HG03139 (cell line): ENCODE measurements around the gene SSBP4.

Source experiments
- ATAC-seq: cut with Tn5 transposase; IDR thresholded peaks from one replicate; pipeline ENCODE4 v1.9.1; 2021; ENCODE audit not compliant: unreplicated experiment

The SSBP4 gene

DNA sequence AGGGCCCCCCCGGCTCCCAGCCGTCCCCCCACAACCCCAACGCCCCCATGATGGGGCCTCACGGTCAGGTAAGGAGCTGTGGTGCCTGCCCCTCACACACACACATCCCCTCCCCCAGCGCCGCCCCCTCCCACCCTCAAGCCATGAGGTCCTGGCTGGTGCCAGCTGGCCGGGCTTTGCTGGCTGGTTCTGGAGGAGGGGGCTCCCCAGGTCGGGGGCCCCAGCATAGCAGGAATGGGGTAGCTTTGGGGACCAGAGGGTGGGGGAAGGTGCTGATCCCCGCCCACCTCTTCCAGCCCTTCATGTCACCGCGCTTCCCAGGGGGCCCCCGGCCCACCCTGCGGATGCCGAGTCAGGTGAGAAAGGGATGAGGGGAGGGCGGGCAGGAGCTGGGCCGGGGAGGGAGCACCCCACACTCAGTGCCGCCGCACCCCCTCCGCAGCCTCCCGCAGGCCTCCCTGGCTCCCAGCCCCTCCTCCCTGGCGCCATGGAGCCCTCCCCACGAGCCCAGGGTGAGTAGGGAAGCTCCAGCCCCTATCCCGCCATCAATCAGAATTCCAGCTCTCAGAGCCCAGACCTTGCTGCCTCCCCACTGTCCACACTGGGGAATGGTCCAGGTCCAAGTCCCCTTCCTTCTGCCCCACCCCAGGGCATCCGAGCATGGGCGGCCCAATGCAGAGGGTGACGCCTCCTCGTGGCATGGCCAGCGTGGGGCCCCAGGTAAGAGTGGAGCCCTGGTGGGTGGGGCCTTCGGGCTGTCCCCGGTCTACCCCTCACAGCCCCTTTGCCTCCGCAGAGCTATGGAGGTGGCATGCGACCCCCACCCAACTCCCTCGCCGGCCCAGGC lies 12.4 kb downstream of the SSBP4 start:
- no peak for ATAC-seq

DNA sequence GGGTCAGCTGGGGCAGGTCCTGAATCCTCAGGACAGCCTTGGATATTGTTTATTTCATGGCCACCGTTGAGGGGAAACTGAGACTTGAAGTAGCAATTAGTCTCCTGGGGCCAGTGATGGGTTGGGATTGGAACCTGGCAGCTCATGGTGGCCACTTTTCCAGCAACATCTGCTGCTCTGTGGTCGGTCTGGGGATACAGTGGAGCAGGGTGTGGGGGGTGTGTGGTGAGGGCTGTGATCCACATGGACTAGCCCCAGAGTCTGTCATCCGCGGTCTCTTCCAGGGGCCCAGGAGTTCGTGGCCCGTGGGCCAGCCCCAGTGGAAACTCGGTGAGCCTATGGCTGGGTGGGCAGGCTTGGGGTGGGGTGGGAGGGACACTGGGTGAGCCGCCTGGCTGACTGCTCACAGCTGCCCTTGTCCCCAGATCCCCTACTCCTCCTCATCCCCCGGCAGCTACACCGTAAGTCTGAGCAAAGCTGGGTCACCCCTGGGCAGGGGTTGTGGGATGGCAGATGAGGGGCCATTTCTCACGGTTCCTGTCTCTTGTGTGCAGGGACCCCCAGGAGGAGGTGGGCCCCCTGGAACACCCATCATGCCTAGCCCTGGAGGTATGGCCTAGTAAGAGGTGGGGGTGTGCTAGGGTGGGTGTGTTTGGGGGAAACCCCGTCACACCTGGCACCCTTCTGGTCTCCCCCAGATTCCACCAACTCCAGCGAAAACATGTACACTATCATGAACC lies 13.2 kb downstream of the SSBP4 start:
- ATAC-seq: no peak

DNA sequence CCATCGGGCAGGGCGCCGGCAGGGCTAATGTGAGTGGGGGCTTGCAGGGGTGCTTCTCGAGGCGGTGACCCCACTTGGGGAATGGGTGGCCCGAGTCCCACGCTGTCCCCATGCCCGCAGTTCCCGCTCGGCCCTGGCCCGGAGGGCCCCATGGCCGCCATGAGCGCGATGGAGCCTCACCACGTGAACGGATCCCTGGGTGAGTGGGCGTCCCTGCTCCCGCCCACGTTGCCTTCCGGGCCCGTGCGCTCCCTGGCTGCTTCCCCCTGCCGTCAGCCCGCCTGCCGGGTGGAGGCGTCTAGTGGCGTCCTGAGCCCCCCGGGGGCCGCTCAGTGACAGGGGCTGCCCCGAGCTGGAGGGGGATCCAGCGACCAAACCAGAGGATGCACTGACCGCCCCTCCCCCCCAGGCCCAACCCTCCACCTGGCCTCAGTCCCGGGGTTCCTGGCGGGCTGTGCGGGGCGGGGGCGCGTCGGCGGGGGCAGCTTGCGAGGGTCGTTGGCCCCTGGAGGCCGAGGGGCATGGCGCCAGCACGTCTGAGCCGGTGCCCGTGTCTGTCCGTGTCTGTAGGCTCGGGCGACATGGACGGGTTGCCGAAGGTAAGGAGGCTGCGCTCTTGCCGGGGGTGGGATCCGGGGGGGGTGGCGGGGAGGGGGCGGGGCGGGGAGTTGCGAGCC lies 14.0 kb downstream of the SSBP4 start:
- no peak for ATAC-seq

DNA sequence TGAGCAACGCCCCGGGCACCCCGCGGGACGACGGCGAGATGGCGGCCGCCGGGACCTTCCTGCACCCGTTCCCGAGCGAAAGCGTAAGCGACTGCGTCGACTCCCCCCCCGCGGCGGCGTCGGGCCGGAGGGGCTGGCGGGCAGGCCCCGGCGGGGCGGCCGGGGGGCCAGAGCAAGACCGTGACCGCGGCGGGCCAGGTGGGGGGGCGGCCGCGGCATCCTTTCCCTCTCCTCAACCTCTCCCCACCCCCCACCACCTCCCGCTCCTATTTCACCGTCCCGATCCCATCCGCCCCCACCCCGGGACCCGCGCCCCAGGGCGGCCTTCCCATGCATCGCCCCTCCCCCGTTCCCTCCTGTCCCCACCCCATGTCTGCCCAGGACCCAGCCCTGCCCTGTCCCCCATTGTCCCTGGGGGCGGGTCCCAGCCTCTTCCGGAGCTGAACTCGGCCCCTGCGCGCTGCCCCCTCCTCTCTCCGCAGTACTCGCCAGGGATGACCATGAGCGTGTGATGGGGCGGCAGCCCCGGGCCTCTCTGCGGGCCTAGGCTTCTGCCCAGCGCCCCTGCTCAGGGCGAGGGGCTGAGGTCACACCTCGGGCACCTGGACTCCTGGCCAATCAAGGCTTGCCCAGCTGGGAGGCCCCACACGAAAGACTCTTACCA lies 14.7 kb downstream of the SSBP4 start:
- no peak for ATAC-seq

DNA sequence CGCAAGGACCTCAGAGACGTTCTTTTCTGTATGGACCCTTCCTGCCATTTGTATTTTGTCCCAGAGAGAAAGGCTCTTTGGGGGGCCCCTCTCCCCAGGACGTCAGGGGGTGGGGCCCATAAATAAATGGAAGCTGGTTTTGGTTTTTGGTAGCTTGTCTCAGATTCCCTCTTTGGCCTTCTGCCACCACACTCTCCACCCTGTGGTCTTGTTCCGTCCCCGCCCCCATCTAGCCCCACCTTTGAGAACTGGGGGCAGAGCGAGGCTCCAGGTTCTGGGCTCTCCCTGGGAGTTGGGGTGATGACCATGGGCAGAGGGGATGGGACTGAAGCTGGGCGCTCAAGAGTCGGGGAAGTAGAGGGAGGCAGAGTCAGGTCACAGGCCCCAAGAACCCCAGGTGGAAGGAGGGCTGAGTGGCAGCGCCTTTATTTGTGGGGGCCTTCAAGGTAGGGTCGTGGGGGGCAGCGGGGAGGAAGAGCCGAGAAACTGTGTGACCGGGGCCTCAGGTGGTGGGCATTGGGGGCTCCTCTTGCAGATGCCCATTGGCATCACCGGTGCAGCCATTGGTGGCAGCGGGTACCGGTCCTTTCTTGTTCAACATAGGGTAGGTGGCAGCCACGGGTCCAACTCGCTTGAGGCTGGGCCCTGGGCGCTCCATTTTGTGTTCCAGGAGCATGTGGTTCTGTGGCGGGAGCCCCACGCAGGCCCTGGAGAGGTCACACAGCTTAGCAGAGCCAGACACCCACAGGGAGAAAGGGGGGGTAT lies 15.4 kb downstream of the SSBP4 start:
- ATAC-seq: no peak

DNA sequence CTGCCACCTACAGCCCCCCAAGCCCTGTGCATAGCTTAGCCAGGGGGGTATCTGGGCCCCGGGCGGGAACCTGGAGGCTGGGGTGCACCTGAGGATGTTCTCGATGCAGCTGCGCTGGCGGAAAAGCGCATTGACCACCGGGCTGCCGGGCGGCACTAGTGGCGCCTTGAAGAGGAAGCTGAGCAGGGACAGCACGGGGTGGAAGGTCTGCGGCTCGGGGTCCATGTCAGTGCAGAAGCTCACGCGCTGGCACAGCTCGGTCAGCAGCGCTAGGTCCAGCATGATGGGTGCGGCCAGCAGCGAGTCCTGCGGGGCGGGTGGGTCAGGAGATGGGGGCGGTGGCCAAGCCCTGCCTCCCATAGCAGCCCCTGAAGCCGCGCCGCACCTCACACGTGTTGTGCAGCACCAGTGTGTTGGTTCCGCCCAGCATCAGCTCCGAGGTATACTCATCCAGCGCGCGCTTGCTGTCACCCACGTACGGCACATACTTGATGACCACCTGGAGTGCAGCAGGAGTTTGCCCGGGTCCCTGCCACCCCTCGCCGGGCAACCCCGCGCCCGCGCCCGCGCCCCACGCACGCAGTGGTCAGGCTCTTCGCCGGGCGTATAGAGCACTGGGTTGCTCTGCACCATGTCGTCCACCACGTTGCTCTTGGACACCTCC lies 16.1 kb downstream of the SSBP4 start:
- ATAC-seq: no peak

DNA sequence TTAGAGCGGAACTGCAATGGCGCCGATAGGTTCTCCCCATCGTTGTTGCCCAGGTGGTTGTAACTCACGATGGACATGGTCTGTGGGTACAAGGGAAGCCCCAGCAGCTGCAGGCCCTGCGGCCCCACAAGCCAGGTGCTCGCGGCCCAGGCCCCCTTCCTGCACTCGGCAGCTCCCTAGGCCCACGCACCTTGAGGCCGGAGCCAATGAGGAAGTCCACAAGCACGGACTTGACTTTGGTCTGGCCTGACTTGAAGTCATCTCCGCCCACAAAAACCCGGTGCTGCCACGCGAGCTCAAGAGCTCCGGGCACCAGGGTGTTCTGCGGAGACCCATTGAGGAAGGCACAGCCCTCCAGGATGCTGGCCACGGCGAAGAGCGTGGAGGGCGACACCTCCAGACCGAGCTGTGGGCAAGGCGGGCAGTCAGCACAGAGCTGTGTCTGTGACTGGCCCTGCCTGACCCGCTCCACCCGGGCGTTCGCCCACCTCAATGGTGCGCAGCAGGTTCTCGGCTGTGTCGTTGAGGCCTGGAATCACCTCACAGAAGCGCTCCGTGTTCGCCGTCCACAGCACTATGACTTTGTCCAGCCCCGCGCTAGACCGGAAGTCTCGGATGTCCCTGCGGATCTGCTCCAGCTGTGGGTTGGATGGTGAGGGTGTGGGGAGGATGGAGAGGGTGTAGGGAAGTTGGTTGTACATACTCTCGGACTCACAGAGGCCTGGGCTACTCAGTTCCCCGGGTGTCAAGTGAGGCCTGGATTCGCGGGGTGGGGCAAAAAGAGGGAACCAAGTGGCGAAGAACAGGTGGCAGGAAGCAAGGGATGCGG lies 16.9 kb downstream of the SSBP4 start:
- ATAC-seq: no peak

DNA sequence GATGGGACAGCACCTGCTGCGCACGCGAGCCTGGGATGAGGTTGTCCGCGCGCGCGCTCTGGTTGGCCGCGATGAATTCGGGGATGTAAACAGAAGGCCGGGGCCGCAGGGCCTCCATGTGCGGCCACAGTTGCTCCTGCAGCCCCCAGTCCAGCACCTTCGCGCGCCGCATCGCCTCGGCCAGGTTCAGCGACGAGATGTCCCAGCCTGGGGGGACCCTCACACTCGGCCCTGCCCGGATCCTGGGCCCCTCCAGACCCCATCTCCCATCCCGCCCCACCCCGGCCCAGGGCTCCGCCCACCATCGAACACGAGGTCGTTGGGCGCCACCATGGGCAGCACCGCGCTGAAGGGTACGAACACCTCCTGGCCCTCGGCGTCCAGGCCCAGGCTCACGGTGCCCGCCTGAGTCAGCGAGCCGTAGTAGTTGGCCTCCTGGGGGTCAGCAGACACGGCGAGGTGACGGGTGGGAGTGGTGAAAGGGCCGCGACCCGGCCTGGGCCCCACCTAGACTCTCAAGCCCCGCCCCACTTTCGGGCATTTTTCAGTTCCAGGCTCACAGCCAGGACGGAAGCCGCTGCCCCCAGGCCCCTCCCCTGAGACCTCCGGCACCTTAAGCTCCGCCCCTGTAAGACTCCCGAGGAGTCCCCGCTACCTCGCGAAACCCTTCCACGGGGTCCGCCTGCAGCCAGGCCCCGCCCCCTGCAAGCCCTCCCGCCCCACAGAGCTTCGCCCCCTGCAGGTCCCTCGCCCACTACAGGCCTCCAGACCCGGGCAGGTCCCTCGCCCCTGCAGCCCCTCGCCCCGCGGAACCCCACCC lies 17.7 kb downstream of the SSBP4 start:
- no peak for ATAC-seq

DNA sequence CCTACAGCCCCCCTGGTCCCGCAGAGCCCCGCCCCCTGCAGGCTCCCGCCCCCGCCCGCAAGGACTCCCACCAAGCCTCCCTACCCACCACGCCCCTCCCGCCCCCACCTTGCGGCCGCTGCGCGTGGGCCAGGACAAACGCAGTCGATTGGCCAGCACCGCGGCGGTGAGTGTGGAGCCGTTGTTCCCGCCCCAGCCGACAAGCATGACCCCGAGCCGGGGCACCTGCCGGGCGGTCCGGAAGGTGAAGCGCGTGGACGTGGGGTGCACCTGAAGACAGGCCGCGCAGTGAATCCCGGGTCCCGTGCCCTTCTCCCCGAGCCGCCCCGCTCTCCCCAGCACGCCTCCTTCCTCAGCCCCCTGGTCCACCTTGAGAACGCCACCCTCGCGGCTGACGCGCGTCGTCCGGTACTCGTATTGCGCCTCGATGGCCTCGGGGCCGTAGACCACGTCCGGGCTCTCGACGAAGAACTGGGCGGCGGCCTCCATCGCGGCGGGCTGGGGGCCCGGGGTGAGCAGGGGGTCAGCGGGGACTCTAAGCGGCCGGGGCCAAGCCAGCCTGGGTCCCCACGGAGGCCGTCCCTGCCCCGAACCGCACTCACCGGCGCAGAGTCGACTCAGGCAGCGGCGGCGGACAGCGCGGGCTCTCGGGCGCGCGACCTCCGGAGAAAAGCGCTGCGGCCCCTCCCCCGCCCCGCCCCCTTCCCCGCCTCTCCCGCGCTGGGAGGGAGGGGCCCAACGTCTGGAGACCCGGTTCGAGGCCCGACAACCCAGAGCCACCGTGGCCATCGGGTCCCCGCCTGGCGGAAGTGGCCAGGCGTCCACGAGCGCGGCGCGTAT lies 18.5 kb downstream of the SSBP4 start, which contains the start of gene ISYNA1:
TSS of gene ISYNA1 (minus strand) at position 643 of the 840 bp plus-strand sequence. CDS start at position 489, 154 bp downstream.
- ATAC-seq: no peak

DNA sequence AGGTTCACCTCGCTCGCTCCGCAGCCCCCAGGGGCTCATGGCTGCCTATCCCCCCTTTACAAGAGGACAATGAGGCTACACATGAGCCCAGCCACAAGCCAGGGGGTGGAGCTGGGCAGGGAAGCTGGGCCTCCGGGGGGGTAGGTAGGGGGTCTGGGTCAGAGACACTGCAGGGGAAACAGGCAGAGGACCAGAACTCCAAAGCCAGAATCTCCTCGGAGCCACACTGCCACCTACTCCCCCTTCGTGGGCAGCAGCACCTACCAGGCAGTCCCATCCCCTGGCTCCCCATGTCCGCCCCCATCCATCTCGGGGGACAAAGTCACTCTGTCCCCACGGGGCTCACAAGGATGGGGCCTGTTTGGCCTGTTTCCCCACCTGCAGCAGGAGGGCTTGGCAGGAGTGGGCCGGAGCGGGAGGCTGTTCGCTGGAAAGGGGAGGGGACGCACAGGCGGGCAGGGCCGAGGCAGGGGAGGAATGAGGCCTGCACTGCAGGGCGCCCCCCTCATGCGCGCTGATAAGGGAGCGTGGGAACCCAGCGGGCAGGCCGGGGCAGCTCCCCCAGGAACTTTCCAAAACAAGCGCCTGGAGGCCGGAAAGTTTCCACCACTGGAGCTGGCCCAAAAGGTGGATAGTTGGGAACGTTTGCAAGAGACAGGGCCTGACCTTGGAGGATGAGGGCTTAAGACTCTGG lies 19.3 kb downstream of the SSBP4 start:
- no peak for ATAC-seq

DNA sequence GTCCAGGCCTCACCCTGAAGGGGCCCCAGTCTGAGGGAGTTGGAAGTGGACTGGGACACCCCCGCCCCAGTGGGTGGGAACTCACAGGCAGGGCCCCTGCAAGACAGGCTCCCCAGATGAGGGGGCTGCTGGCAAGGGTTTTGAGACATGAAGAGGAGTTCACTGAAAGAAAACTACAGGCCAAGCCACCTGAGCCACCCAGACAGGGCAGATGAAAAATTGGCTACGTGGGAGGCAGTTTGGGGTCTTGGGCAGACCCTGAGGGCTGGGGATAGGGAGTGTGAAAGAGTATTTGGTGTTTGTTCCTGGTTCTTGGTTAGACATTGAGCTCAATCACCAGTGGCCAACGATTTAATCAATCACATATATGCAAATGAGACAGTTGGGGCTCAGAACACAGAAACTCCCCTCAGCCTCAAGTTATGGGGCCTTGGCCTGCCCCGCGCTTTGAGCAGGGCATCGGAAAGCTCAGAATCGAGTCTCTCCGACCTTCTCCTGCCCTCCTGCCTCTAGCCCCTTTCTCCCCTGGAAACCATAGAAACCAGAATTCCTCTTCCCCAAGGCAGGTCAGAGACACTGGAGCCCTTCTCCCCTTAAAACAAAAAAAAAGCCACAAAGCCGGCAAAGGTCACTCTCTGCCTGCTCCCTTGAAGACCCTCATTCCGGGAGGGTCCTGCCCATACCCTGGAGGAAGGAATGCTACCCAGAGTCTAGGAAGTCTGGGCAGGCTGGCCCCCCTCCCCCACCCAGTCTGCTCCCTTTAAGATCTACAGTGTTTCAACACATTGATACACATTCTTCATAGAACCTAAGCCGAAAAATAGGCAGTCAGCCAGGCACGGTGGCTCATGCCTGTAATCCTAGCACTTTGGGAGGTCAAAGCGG lies 20.1 kb downstream of the SSBP4 start:
- ATAC-seq: no peak

DNA sequence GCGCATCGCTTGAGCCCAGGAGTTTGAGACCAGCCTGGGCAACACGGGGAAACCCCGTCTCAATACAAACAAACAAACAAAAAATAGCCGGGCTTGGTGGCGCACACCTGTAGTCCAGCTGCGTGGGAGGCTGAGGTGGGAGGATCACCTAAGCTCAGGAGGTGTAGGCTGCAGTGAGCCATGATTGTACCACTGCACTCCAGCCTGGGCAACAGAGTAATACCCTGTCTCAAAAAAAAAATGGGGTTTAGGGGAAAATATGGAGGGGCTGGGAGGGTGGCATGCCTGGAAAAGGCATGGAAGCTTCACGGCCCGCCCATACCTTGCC lies 20.7 kb downstream of the SSBP4 start:
- no peak for ATAC-seq

DNA sequence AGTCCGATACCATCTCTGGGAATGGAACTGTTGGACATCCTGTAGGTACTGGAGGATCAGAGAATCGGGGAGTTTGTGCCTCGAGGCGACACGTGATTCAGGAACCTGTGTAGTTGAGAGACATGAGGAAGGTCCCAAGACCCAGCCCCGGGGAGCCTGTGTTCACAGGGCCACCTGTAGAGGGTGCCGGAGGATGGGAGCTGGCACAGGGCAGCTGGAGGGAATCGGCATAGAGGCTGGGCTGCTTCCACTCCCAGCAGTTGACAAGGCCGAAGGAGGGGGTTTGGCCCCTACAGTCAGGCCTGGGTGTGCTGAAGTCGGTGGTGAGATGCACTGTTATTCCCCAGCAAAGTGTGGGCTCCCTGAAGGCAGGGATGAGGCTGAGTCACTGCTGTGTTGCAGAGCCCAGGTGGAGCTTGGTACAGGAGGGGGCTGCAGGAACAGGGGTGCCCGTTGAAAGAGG lies 21.2 kb downstream of the SSBP4 start:
- ATAC-seq: no peak

DNA sequence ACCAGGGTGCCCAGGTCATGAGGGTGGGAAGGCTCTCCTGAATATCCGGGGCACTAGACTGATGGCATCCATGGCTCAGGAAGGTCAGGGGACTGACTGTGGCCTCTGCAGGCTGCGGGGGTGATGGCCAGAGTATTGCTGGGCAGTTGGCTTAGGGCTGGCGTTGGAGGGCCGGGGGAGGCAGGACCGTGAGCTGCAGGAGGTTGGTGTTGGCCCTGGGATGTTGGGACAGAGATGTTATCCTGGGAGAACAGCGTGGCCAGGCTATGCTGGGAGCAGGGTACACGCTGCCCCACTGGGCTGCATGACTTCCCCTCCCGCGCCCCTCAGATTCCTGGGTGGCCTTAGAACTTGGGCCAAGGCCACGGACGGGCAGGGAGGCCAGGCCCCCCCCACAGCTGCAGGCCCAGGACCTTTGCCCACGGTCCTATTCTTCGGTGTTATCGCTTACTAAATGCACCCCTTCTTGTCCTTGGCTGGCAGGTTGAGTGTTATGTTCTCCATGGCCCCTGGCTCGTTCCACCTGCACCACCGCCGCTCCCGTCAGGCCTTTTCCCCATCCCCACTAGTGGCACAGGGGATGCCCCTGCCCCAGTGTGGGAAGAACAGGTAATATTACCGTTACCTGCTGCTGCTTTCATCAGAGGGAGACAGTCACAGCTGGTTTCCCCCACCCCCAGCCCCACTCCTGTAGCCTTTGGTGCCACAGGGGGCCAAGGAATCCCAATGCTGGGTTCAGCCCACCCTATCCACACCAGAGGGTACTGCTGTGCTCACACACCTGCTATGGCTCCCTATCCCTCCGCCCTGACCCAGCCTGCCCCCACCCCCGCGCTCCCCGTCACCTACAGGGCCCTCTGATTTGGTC lies 22.0 kb downstream of the SSBP4 start:
- no peak for ATAC-seq
